NCI-H526 (cell line): Measurements from ENCODE around the gene ZNF488.

Source experiments
- DNase-seq, 2 experiments: peaks; one replicate each; lab custom pipeline; 2025; lab: John Stamatoyannopoulos, UW

The ZNF488 gene

DNA sequence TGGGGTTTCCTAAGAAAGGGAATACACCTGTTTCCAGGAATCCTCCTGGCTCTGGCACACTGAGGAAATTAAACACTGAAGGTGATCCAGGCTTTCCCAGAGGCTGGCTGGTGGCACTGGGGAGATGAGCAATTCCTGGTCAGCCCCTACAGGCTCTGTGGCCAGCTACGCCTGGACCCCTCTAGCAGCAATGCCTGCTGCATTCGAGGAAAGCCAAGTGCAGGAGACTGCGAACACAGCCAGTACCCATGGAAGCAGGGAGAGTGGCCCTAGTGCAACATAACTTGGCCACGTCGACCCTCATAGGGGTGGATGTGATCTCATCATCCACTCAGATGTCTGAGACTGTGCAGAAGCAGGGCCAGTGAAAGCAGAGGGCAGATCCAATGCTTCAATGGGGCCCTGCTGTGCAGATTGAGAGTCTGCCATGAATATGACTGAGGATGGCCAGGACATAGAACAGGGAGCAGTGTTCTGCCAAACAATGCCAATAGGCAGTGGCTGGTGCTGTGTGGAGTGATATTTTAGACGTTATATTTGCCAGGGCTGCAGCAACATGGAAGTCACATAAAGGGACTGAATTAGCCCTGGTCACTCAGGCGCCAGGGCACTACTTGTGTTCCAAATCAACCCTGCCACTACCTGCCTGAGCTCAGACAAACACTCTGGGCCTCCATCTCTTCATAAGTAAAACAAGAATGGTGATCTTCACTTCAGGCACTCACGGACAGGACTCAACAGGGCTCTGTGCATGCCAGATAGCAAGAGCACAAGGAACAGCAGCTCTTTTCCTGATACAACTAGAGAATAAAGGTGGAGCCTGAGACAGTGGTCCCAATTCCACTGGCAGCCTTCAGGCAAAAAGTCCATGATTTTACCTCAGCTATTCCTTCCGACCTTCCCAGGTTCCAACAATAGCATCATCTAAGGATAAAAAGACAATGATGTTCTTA, 2.4 kb downstream of the ZNF488 start:
- no peak for DNase-seq

DNA sequence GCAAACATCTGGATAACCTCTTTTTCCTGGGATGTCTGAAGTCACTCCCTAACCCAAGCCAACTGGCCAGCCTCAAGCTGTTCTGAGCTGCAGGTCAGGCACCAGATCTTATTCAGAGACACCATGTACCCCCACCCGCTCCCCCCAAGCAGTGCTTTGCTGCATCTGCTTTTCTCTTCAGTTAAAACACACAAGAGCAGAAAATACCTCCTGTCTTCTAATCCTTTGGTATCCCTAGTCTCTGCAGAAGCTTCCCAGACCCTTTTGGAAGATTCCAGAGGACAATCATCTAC, 3.0 kb downstream of the ZNF488 start:
- DNase-seq = no peak

DNA sequence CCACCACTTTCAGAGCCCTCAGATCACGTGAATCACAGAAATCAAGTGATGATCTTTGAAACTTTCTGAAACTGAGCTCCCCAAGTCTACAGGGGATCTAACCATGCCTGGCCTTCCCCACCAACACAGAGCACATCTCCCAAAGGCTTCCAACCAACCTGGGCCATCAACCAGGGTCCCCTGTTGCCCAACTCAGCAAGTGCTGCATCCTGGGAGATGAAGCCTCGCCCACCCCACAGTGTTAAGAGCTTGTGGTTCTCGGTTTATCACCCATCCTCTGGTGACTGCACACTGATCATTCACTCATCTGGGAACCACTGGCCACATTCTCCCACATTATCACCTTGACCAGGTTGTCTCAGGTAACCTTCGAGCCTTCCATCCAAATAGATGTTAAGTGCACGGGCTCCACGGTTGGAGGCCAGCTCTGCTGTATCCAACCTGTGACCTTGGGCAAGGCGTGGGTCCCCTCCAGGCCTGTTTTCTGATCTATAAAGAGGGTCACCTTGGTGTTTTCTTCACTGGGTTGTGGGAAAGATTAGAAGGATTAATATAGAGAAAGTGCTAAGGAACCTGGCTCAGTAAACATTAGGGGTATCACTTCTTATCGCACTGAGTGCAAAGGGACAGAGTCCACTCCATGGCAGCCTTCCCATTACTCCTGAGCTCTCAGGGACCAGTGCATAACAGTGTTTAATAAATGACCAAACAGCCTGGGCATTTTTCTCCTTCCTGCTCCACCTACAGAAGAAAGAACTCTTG, 3.6 kb downstream of the ZNF488 start:
- DNase-seq = no peak

DNA sequence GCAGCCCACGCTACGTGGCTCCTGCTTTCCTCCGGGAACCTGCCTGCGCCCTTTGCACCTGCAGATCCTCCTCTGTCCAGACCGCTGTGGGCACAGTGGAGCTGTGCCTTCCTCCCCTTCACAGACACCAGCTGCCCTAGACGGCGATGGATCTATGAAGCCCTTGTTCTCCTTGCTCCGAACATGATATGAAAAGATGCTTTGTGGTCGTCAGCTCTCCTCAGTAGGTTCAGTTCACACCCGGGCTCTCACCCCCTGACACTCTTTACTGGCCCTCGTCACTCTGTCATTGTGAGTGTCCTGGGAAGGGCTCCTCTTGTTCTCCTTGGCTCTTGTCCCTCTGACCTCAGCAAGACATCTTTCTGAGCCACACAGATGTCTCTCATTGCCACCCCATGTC, 4.2 kb downstream of the ZNF488 start:
- no peak for DNase-seq

DNA sequence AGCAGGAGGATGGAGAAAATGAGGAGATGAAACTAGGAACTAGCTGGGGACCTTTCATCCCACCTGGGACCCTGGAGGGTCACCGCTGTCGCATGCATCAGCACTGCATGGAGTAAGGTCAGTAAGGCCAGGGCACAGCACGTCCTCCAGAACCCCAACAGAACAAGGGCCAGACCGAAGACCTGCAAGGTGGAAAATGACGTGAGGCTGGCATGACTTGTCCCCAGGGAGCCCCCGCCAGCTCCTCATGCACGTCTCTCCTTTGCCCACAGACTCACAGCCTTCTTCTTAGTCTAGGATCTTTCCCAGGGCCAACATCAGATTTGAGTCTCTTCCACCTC, 4.7 kb downstream of the ZNF488 start:
- no peak for DNase-seq

DNA sequence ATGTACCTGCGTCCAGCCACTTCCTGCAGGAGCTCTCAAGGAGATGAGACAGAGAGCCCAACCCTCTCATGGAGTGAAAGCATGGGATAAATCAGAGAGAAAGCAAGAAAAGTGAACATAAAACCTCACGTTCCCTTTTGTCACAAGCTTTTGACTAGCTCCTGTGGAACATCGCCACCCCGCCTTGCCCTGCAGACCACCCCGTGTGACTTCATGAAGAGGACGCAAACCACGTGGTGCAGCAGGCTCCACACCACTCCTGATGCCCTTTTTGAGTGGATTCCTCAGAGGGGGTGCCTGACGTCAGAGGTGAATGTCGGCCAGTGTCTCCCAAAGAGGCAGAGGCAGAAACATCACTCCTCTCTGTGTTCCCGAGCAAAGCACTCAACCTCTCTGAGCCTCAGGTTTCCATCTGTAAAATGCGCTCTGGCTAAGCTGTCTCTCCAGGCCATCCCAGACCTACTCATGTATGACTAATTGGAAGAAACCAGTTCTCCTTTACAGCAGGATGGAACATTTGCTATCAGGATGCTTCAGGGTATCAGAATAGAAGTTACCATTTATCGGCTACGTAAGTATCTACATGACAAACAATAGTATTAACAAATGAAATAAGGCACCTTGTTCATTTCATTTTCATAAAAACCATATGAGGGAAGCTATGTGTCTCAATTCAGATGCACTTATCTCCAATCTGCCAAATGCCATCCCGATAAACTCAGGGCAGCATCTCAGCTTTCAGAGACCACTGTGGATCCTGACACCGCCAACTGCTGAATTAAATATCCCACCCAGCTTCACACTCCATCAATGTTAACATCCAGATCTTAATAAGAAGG, 5.3 kb downstream of the ZNF488 start:
- DNase-seq = peak in 1 of 2 experiments; percentile 10

DNA sequence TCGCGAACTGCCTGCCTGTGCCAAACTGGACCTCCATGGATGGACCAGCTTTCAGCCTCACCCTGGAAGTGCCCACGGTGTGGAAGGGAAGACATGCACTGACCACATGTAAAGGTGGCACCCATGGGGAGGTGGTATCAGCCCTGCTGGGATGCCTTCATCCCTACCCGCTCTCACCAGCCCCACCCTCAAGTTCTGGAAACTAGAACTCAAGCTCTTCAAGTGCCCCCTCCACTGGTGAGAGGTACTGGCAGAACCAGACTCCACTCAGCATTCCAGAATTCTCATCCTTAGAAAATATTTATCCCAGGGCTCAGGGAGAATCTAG, 5.9 kb downstream of the ZNF488 start:
- no peak for DNase-seq

DNA sequence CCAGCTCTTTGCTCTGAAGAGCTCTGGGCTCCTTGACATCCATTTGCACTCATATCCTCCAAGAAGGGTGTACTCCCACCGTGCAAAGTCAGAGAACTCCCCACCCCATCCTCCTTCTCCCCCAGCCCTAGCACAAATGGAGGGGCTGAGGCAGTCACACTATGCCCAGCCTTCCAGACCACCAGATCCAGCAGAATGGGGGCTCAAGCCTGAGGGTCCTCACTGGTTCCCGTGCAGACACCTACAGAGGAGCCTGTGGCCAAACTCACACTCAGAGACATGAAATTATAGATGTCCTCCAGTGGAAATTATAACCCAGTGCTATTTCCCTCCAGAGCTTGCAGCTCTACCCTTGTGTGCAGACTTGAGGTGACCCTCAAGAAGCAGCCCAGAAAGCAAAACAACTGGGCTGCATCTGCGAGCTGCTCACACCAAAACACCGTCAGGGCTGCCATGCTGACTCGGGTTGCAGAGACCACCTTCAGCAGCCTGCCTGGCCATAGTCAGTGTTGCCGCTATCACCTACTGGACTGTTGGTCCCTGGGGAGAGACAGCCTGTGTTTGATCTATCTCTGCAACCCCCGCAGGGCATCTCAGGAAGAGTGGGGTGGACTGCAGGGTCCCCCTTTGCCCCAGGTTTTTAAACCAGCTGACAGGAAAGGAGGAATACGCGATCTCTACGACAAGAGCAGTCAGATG, 7.4 kb downstream of the ZNF488 start:
- DNase-seq = no peak

DNA sequence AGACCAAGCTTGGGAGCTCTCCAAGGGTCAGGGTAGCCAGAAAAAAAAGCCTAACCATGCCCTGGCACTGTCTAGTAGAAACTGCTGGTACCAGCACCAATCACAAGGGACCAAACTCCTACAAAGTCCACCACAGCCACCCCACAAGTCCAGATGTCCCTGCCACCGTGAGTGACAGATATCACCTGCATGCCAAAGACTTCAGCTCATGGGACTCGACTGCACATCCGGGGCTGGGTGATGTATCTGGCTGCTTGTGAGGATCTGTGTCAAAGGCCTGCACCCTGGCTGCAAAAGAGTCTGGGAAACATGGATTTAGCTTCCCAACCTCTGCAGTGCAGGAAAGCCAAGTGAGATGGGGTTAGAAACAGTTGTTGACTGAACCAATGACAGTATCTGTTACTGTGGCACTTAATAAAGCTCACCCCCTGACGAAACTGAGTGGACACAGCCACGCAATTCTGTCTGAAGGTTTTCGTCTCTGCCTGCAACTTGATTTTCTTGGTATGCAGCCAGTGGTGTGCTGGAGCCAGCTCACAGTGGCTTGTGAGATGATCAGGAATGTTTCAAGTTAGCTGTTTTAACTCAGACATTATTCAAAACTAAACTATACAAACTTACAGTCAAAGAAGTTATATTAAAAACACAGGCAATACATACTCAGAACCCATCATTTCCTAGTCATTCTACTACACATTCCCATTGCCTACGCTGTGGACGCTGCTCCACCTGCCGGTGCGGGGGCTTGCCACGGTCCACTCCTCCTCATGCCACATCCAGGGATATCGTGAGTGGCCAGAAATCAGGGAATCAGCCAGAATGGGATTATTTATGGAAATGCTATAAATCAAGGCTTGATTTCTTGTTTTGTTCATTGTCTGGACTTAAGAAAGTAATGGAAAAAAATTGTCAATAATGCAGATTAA, 9.2 kb downstream of the ZNF488 start:
- no peak for DNase-seq

DNA sequence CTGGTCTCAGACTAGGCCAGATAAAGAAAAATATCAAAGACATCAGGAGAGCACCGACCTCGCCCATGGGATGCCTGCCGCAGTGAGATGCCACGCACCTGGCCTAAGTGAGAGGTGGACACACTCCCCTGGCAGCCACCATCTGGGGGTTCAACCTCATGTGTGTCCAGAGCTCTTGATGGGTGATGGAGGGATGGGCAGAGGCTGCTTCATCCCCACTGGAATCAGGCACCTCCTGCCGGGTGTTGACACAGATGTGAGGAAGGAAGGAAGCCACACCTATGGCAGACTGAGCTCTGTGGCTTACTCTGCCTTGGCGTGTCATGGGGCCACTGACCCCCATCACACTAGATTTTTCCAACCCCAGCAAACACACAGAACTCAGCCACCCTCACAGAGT, 11.4 kb downstream of the ZNF488 start:
- DNase-seq = no peak

DNA sequence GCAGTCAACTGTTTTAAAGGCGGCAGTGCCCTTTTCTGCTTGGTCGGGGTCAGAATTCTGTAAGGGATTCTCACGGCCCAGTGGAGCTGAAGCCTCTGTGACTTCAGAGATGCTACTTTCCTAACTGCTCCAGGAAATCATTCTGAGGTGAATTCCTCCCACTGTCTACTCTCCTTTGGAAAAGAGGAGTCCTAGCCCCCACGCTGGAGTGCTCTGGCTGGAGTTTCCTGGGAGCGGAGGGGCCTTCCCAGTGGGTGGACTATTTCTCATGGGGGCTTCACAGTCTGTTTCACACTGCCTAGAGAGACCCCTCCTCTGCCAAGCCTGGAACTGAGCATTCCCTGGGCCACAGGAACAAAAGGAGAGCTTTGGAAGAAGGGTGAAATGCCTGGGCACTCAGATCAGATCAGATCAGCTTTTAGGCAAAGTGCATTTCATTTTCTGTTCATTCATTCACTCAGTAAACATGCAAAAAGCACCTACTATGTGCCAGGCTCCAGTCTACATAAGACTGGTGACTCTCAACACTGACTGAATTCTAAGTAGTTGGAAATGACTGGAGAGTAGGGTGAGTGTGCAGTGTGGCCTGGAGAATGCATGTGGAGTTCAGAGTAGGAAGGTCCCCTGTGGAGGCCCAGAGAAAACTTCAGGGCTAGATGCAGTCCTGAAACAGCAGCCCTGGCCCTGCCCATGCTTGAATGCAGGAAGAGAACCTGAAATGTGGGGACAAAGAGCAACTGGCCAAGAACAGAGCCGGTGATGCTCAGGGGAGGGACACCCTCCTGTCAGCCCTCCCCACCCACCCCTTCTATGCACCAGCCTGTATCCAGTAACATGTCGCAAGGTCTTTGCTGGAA, 12.2 kb downstream of the ZNF488 start:
- DNase-seq = no peak

DNA sequence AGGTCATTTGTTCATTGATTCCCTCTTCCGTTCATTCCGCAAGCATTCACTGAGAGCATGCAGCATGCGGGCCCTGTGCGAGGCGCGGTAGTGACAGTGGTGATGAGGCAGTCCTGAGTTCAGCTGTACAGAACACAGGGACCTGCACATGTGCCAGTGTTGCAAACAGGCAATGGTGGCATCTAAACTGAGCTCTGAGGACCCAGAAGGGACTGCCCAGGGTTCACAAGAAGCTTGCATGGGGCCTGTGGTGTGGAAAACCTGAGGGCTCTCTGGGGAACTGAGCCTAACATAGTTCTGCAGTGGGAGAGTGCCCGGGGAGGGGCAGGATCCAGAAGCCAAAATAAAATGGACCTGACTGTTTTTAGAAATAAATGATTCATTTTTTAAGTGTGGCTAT, 13.2 kb downstream of the ZNF488 start:
- no peak for DNase-seq

DNA sequence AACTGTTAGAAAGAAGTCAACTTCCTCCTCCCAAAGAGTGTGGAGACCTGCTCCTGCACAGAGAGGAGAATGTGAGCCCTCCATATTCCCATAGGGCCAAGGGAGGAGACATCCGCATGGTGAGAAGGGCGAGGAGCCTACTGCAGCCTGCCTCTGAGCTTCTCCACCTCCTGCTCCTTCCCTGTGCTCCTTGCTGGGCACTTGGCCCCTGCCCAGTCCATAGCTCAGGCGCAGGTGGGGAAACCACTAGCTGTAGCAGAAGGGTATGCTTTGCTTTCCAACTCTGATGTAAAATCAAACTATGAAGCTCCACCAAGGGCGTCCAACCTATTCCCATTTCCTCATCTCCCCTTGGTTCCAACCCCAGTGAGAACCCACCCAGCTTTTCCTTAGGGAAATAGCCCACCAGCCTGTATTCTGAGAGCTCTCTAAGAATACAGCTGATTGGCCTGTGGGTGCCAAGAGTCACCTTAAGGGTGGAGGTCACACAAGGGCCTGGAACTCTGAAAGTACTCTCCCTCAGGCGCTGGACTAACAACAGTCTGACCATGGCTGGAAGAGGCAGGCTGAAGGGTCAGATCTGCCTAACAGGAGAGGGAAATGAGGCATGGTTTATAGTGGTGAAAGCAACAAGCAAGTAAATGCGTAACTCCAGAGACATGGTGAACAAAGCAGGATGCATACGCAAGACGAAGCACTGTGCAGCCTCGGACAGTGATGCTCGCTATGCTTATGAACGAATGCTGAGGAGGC, 13.9 kb downstream of the ZNF488 start:
- DNase-seq = no peak

DNA sequence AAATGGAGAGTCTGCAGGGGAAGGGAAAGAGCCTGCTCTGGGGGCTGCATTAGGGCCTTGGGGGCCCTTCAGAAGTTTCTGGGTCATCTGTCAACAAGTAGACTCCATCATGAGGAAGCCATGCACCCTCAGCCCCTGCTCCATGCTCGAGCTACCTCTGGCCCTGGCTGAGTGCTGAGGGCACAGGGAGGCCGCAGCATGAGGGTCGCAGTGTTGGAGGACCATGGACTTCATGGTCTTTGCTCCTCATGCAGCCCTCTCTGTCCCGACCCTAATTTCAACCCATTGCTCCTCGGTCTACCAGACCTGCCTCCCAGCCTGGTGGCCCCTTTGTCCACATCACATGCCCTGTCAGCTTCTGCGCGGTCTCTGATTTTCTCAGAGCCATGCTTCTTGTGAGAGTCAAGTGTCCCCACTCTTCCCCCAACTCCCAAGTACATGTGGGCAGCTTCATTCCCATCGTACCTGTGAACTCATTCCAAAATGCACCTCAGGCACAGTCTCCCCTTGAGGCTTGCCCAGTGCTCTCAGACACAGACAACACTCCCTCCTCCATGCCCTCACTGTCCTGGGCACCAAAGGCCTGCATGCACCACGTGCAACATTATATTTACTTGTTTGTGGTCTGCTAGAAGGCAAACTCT, 14.7 kb downstream of the ZNF488 start:
- no peak for DNase-seq

DNA sequence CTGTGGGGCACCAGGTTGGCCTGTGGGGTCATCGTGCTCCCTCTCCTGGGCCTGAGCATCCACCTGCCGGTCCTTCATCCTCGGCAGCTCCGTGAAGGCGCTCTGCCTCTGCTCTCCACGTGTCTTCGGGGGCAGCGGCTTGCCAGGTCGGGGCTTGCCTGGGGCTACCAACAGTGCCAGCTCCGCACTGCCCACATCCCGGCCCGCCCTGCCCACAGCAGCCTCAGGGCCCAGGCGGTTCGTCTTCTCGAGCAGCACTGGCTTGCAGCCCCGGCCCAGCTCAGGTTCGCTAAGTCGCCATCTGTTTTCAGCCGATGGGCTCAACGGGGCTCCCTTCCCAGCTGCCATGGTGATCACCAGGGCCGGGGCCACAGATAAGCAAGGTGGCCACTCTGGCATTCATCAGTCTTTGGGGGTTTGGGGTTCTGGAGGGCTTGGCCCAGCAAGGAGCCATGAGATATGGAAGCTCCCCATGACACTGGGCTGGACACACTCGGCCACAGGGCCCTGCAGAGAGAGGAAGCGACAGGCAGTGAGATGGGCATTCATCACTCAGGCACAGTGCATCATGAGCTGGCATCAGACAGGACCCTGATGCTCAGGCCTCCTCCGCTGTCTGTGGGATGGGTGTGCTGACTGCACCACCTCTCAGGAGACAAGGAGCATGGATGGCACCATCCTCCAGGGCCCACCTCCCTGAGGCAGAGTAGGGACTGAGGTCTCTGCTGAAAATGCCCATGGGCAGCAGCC, 15.5 kb downstream of the ZNF488 start:
- no peak for DNase-seq

DNA sequence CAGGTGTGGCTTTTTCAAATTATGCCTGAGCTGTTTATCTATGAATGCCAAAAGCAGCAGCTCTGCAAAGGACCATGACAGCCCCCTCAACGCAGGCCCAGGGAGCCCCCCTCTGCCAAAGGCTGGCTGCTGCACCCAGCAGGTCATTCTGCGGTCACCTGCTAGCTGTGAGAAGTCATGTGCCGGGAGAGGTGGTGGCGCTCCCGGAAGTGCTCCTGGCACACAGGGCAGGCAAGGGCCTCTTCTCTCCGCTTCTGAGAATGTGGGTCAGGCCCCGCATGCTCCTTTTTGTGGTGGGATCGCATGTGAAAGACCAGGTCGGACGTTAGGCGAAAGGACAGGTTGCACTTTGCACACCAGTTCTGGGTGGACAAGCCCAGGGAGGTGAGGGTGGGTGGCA, 16.4 kb downstream of the ZNF488 start:
- DNase-seq = no peak

DNA sequence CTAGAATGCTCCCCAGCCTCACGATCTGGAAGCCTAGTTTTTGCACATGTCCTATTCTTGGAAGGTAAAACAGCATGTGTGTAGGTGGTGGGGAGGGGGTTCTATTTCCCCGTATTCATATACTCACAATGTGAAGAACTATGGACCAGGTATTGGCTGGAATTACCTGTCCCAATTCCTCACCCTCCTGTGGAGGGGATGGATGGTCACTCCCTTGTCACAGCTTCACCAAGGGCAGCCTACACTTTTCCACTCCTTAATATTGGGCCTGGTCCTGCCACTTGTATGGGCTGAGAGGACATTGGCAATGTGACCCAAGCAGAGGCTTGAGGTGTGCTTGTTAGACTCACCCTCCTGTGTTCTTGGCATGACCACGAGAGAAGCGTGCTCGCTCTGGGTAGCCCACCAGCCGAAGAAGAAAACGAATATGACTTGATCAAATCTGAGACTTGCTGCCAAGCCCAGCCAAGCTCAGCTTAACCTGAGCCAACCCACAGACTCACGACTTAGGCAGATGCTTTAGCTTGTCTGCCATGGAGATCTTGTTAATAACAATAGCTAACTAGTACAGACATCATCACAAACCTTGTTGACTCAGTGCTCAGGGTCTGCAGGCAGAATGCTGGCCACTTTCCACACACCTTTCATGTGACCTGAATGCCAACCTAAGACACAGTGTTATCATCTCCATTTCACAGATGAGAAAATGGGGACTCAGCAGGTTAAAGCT, 17.2 kb downstream of the ZNF488 start:
- DNase-seq = no peak
